ENCODE measurements around the gene MRGPRG. TPM values are rescaled to one million over a fixed set of nuclear protein-coding genes. Genes with fewer than 3 reads are reported as not detected.
A peak's percentile ranks its signal among the peaks of the same experiment; 100 is the strongest.

The MRGPRG gene
- total and polyA plus RNA-seq, 11 donors: not detected

DNA sequence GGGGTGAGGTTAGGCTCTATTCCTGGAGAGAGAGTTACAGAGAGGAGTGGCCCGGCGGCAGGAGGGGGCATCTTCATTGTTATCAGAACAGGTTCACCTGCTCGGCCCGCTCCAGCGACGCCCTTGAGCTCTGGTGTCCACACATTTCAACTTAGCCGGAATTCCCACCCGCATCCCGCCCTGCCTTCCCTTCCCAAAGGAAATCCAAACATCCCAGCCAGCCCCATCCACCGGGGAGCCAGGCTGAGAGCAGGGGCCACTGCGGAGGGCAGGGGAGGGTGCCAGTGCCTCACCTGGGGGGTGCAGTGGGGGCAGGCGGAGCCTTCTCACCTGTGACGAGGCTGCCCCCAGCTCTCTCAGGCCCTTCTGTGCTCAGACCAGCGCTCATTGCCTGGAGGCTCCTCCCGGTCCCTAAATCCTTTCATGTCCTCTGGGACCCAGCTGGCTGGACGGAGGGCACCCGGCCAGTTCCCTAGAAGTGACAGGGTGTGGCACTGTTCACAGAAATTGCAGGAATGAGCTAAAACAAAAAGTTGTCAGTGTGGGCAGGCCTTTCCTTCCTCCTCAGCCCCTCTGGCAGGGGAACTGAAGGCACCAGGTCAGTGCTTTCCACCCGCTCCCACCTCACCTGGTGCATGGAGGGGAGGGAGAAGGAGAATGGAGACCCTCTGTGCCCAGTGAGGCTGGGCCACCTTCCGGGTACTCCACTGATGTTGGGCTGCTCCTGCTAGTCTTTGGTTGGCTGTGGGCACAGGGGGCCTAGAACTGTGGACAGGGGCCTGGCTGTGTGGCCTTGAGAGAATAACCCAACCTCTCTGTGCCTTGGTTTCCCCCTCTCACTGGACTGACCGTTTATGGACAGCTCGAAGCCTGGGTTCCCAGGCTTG is 2.2 kb upstream of the MRGPRG start:
- H3K4me1 ChIP-seq: peaks cover 0 to 15% (median 0%) of the 10 kb centered on the region in 12 donors
- H3K9me3 ChIP-seq: no peaks in the 10 kb centered on the region
- peak in 2 of 5 donors; percentile 11 to 49 for DNase-seq
- TF ChIP-seq, protein P1, sequence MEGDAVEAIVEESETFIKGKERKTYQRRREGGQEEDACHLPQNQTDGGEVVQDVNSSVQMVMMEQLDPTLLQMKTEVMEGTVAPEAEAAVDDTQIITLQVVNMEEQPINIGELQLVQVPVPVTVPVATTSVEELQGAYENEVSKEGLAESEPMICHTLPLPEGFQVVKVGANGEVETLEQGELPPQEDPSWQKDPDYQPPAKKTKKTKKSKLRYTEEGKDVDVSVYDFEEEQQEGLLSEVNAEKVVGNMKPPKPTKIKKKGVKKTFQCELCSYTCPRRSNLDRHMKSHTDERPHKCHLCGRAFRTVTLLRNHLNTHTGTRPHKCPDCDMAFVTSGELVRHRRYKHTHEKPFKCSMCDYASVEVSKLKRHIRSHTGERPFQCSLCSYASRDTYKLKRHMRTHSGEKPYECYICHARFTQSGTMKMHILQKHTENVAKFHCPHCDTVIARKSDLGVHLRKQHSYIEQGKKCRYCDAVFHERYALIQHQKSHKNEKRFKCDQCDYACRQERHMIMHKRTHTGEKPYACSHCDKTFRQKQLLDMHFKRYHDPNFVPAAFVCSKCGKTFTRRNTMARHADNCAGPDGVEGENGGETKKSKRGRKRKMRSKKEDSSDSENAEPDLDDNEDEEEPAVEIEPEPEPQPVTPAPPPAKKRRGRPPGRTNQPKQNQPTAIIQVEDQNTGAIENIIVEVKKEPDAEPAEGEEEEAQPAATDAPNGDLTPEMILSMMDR (IDR thresholded peaks at IDR 0.05): no peak
- no peak for TF ChIP-seq POLR2A (IDR thresholded peaks at IDR 0.05)
- H3K4me3 ChIP-seq: no peak overlapping the region
- no peaks in the 10 kb centered on the region for H3K36me3 ChIP-seq
- intact Hi-C loops (cut with DNase I): no loop called here
- 41 to 64% (median 48%) methylated on average over 17 to 21 of the region's 21 CpGs for WGBS, 4 donors
- ATAC-seq: no peak
- H3K27me3 ChIP-seq: peaks cover 0 to 81% (median 25%) of the 10 kb centered on the region in 9 donors
- no peak overlapping the region for H3K27ac ChIP-seq

DNA sequence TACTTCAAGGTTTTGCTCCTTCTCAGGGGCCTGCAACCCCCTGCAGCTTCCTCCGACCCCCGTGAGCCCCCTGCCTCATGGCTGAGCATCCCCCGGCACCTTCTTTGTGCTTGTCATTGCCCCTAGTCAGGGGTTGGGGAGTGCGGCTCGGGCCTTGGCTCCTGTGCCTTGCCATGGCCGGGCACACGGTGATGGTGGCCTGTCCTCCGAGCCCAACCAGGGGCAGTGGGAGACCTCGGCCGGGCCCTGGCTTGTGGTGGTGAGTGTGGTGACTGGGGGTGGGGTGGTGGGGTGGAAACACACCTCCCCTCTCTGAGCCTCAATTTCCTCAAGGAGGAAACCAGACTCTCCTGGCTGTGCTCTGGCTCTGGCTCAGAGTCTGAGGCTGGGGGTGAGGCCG is 1.5 kb upstream of the MRGPRG start:
- H3K9me3 ChIP-seq: no peaks in the 10 kb centered on the region
- WGBS, 4 donors: 39 to 66% (median 62%) methylated on average over 2 to 11 of the region's 11 CpGs
- H3K27ac ChIP-seq: no peak overlapping the region
- no peaks in the 10 kb centered on the region for H3K36me3 ChIP-seq
- DNase-seq (peak in 2 of 5 donors; percentile 5 to 8), ATAC-seq (no peak)
- no peak for TF ChIP-seq POLR2A (IDR thresholded peaks at IDR 0.05)
- TF ChIP-seq, protein P1 (IDR thresholded peaks at IDR 0.05): no peak
- peaks cover 0 to 85% (median 32%) of the 10 kb centered on the region in 9 donors for H3K27me3 ChIP-seq
- peaks cover 0 to 15% (median 0%) of the 10 kb centered on the region in 12 donors for H3K4me1 ChIP-seq
- H3K4me3 ChIP-seq: no peak overlapping the region
- intact Hi-C loops (cut with DNase I): no loop called here

DNA sequence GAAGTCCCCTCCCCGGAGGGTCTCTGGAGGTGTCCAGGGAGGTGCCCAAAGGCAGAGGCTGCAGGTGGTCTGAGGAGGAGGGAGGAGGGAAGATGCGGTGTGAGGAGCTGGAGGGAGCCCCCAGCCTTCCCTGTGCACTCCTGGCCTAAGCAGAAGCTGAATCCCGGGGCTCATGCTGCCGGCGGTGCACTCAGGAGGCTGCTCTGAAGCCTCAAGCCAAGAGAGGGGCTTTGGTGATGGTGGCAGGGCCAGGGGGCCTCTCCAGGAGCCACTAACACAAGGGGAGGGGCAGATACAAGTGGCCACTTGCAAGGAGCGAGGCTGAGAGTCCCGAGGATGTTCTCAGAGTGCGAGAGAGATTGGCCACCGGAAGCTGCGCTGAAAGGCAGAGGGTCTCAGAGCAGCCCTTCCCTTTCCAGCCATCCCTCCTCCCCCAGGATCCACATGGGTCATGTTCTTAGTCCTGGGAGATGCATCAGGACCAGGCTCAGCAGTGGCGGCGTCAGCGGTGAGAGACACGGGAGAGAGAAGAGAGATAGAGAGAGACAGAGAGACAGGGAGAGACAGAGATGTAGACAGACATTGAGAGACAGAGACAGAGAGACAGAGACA is 774 bp upstream of the MRGPRG start:
- DNase-seq: peak in 1 of 5 donors; percentile 8
- WGBS, 4 donors: 51 to 61% (median 57%) methylated on average over 13 to 14 of the region's 14 CpGs
- TF ChIP-seq, protein P1 (IDR thresholded peaks at IDR 0.05): no peak
- TF ChIP-seq POLR2A (IDR thresholded peaks at IDR 0.05): no peak
- no peaks in the 10 kb centered on the region for H3K36me3 ChIP-seq
- intact Hi-C loops (cut with DNase I): loop anchor here in 9 of 10 donors (5.0 to 10.0 kb wide), 7 partner anchors 107 to 185 kb away; no protein-coding TSS in a partner anchor
- H3K4me1 ChIP-seq: peaks cover 0 to 15% (median 0%) of the 10 kb centered on the region in 12 donors
- H3K9me3 ChIP-seq: no peaks in the 10 kb centered on the region
- peaks cover 0 to 78% (median 33%) of the 10 kb centered on the region in 9 donors for H3K27me3 ChIP-seq
- no peak overlapping the region for H3K27ac ChIP-seq
- ATAC-seq: no peak
- no peak overlapping the region for H3K4me3 ChIP-seq

Measured in heart left ventricle (tissue), 16 donors.